Measurements from ENCODE around the gene MEG3. TPM values are rescaled to one million over a fixed set of nuclear protein-coding genes. Genes with fewer than 3 reads are reported as not detected.
A peak's percentile ranks its signal among the peaks of the same experiment; 100 is the strongest.

The MEG3 gene
- total and polyA plus RNA-seq, 9 of the 15 experiments (the other 6 are each of a cell fraction or from before 2014, with no cell fraction given) = 0.10 to 5.3 (median 1.0) TPM; not detected in 1

- peak in 1 of 2 experiments; percentile 56; a peak in 1 of 4 replicates for TF ChIP-seq RCOR1 (IDR thresholded peaks at IDR 0.05; ENCODE audit: borderline replicate concordance in 1 of 2, low read depth in 2 of 2, low read length in 2 of 2)
- peak; percentile 62; the same call in 1 of the 2 replicates for TF ChIP-seq ZNF175 (CRISPR knock-in tag; IDR thresholded peaks at IDR 0.05; ENCODE audit: low read depth)
- no peak for TF ChIP-seq POLR3A (IDR thresholded peaks at IDR 0.05; ENCODE audit: borderline replicate concordance, extremely low read depth, insufficient read depth, insufficient read length)
- TF ChIP-seq NONO (IDR thresholded peaks at IDR 0.05; ENCODE audit: low read depth in 2 of 2, low read length in 1 of 2) = no peak
- TF ChIP-seq NRF1 (conservative IDR thresholded peaks at IDR 0.05 in 1 of 2, IDR thresholded peaks at IDR 0.05 in 1 of 2) = peak; percentile 73 to 77
- peak; percentile 55 for TF ChIP-seq BRD9 (IDR thresholded peaks at IDR 0.05; ENCODE audit: low read depth, partially characterized antibody)
- TF ChIP-seq ZBTB5 (IDR thresholded peaks at IDR 0.05) = no peak
- TF ChIP-seq MAFK (IDR thresholded peaks at IDR 0.05; ENCODE audit: low read length) = peak; percentile 80
- peak; percentile 52; the same call in 1 of the 2 replicates for TF ChIP-seq KAT7 (CRISPR knock-in tag; IDR thresholded peaks at IDR 0.05; ENCODE audit: borderline replicate concordance)
- peak; percentile 84 for TF ChIP-seq TCF3 (CRISPR knock-in tag; IDR thresholded peaks at IDR 0.05)
- TF ChIP-seq NR2F6 (CRISPR knock-in tag; IDR thresholded peaks at IDR 0.05) = no peak
- TF ChIP-seq HSF4 (CRISPR knock-in tag; IDR thresholded peaks at IDR 0.05; ENCODE audit: borderline replicate concordance) = no peak
- peak; percentile 26 for TF ChIP-seq TAF9B (IDR thresholded peaks at IDR 0.05; ENCODE audit: partially characterized antibody)
- TF ChIP-seq STAT5A (IDR thresholded peaks at IDR 0.05; ENCODE audit: borderline replicate concordance, low read length) = peak; percentile 41; the same call in 1 of the 2 replicates
- TF ChIP-seq CXXC5 (CRISPR knock-in tag; IDR thresholded peaks at IDR 0.05) = peak; percentile 84
- peak; percentile 94 for TF ChIP-seq NFE2 (IDR thresholded peaks at IDR 0.05; ENCODE audit: low read depth)
- TF ChIP-seq TRIM28 (IDR thresholded peaks at IDR 0.05) = no peak
- no peak for TF ChIP-seq PBX2 (CRISPR knock-in tag; IDR thresholded peaks at IDR 0.05; ENCODE audit: low read depth)
- peak; percentile 20; the same call in 1 of the 2 replicates for TF ChIP-seq PBX2 (tag; conservative IDR thresholded peaks at IDR 0.05; ENCODE audit: low read depth)
- TF ChIP-seq NFRKB (IDR thresholded peaks at IDR 0.05; ENCODE audit: low read depth) = peak; percentile 82; the same call in 1 of the 2 replicates
- TF ChIP-seq BDP1 (IDR thresholded peaks at IDR 0.05; ENCODE audit: insufficient read depth, insufficient read length) = no peak
- peak; percentile 26; the same call in 1 of the 2 replicates for TF ChIP-seq GATAD2B (IDR thresholded peaks at IDR 0.05; ENCODE audit: borderline replicate concordance)
- no peak for TF ChIP-seq FUS (optimal IDR thresholded peaks at IDR 0.05; ENCODE audit: low read depth, low read length)
- TF ChIP-seq NFIX (CRISPR knock-in tag; IDR thresholded peaks at IDR 0.05; ENCODE audit: low read depth) = no peak
- TF ChIP-seq SMAD4 (CRISPR knock-in tag; conservative IDR thresholded peaks at IDR 0.05) = peak; percentile 60; the same call in 1 of the 2 replicates
These were observed 35.2 kb upstream of the MEG3 start (continued) for GRCh38 chr14:100790502-100791347.

All from K562 (cell line).